ENCODE measurements around the gene GAK. TPM values are rescaled to one million over a fixed set of nuclear protein-coding genes. Genes with fewer than 3 reads are reported as not detected.
"Not testable (repeated sequence)": the region's sequence is repeated elsewhere in the genome, so short reads cannot be mapped to it uniquely, and the experiment has no call there.

Gene GAK
- total RNA-seq, 1 donor from 2014 or later = 86.9 TPM

- Histone ChIP-seq H2AFZ (ENCODE audit: low read depth, low read length) (no peak overlapping the region), H4K20me1 (ENCODE audit: insufficient read depth, low read length) (no peaks in the 10 kb centered on the region), H3K9me3 (ENCODE audit: insufficient read depth, low read depth, low read length) (no peaks in the 10 kb centered on the region), H3K36me3 (ENCODE audit: insufficient read depth, low read length) (no peaks in the 10 kb centered on the region), H3K4me1 (ENCODE audit: insufficient read depth, low read length) (no peaks in the 10 kb centered on the region), H3K27me3 (ENCODE audit: insufficient read depth, low read length) (peaks cover 12% of the 10 kb centered on the region), H3K79me2 (ENCODE audit: insufficient read depth, low read length) (no peaks in the 10 kb centered on the region), H3K27ac (ENCODE audit: low read depth, low read length) (no peak overlapping the region), H3K4me3 (ENCODE audit: insufficient read depth, low read depth, low read length) (no peak overlapping the region), H3K4me2 (ENCODE audit: low read length) (no peak overlapping the region), H3K9ac (ENCODE audit: low read length) (no peak overlapping the region)
- no peak overlapping the region for H3K4me3 Mint-ChIP-seq (ENCODE audit: unreplicated experiment)
- FAIRE-seq = no peak
- peaks cover 4% of the 10 kb centered on the region for H3K36me3 Mint-ChIP-seq (ENCODE audit: low read depth, unreplicated experiment)
- peaks cover 15% of the 10 kb centered on the region for H3K9me3 Mint-ChIP-seq (ENCODE audit: unreplicated experiment)
- H3K4me1 Mint-ChIP-seq (ENCODE audit: low read depth, unreplicated experiment) = no peaks in the 10 kb centered on the region
- TF ChIP-seq EZH2 (IDR thresholded peaks at IDR 0.05; ENCODE audit: insufficient read depth, low read length) = no peak
- TF ChIP-seq, protein P1, sequence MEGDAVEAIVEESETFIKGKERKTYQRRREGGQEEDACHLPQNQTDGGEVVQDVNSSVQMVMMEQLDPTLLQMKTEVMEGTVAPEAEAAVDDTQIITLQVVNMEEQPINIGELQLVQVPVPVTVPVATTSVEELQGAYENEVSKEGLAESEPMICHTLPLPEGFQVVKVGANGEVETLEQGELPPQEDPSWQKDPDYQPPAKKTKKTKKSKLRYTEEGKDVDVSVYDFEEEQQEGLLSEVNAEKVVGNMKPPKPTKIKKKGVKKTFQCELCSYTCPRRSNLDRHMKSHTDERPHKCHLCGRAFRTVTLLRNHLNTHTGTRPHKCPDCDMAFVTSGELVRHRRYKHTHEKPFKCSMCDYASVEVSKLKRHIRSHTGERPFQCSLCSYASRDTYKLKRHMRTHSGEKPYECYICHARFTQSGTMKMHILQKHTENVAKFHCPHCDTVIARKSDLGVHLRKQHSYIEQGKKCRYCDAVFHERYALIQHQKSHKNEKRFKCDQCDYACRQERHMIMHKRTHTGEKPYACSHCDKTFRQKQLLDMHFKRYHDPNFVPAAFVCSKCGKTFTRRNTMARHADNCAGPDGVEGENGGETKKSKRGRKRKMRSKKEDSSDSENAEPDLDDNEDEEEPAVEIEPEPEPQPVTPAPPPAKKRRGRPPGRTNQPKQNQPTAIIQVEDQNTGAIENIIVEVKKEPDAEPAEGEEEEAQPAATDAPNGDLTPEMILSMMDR (IDR thresholded peaks at IDR 0.05; ENCODE audit: insufficient read depth, low read depth, low read length) = no peak
- H3K27ac Mint-ChIP-seq (ENCODE audit: unreplicated experiment) = no peak overlapping the region
- DNase-seq (ENCODE audit: low read depth) = no peak
- peaks cover 46% of the 10 kb centered on the region for H3K27me3 Mint-ChIP-seq (ENCODE audit: low read depth, unreplicated experiment)
These were observed 124.3 kb downstream of the GAK start for GRCh38 chr4:807792-808191.

- H3K36me3 ChIP-seq (ENCODE audit: insufficient read depth, low read length); DNase-seq (ENCODE audit: low read depth); H2AFZ ChIP-seq (ENCODE audit: low read depth, low read length); FAIRE-seq; H3K4me3 Mint-ChIP-seq (ENCODE audit: unreplicated experiment); H3K9me3 ChIP-seq (ENCODE audit: insufficient read depth, low read depth, low read length); H3K9ac ChIP-seq (ENCODE audit: low read length); H3K36me3 Mint-ChIP-seq (ENCODE audit: low read depth, unreplicated experiment); H3K79me2 ChIP-seq (ENCODE audit: insufficient read depth, low read length); H3K27ac Mint-ChIP-seq (ENCODE audit: unreplicated experiment); H3K4me1 ChIP-seq (ENCODE audit: insufficient read depth, low read length); H3K27me3 ChIP-seq (ENCODE audit: insufficient read depth, low read length); H3K27ac ChIP-seq (ENCODE audit: low read depth, low read length); H3K4me1 Mint-ChIP-seq (ENCODE audit: low read depth, unreplicated experiment); H3K4me3 ChIP-seq (ENCODE audit: insufficient read depth, low read depth, low read length); H4K20me1 ChIP-seq (ENCODE audit: insufficient read depth, low read length); H3K4me2 ChIP-seq (ENCODE audit: low read length): not testable (repeated sequence)
- H3K27me3 Mint-ChIP-seq (ENCODE audit: low read depth, unreplicated experiment) = peaks cover 41% of the 10 kb centered on the region
- peaks cover 15% of the 10 kb centered on the region for H3K9me3 Mint-ChIP-seq (ENCODE audit: unreplicated experiment)
These were observed 125.1 kb downstream of the GAK start for GRCh38 chr4:806979-807378.

DNA sequence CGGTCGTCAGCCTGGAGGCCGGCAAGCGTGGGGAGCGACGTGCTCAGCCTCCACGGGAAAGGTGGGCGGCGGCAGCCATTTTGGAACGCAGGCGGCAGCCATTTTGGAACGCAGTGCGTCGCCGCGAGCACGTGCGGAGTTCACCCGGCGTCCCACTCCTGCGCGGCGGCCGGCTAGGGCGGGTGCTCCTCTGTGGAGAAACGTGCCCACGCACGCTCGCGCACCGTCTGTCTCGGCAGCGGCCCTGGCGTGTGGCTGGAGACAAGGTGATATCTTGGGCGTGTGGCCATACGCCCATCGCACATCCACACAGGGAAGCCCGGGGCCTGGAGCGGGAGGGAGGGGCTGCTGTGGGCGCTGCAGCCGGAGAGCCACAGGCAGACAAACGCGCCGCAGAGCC lies 127.3 kb downstream of the GAK start:
- FAIRE-seq = no peak
- peaks cover 8% of the 10 kb centered on the region for H3K9me3 Mint-ChIP-seq (ENCODE audit: unreplicated experiment)
- DNase-seq (ENCODE audit: low read depth) = no peak
- Histone ChIP-seq H3K4me1 (ENCODE audit: insufficient read depth, low read length) (no peaks in the 10 kb centered on the region), H3K79me2 (ENCODE audit: insufficient read depth, low read length) (no peaks in the 10 kb centered on the region), H3K4me3 (ENCODE audit: insufficient read depth, low read depth, low read length) (no peak overlapping the region), H3K27ac (ENCODE audit: low read depth, low read length) (no peak overlapping the region), H3K9me3 (ENCODE audit: insufficient read depth, low read depth, low read length) (peaks cover 7% of the 10 kb centered on the region), H3K9ac (ENCODE audit: low read length) (no peak overlapping the region), H4K20me1 (ENCODE audit: insufficient read depth, low read length) (no peaks in the 10 kb centered on the region), H2AFZ (ENCODE audit: low read depth, low read length) (no peak overlapping the region), H3K36me3 (ENCODE audit: insufficient read depth, low read length) (no peaks in the 10 kb centered on the region), H3K27me3 (ENCODE audit: insufficient read depth, low read length) (peaks cover 10% of the 10 kb centered on the region), H3K4me2 (ENCODE audit: low read length) (no peak overlapping the region)
- H3K27ac Mint-ChIP-seq (ENCODE audit: unreplicated experiment) = no peak overlapping the region
- H3K27me3 Mint-ChIP-seq (ENCODE audit: low read depth, unreplicated experiment) = peaks cover 35% of the 10 kb centered on the region
- no peaks in the 10 kb centered on the region for H3K4me1 Mint-ChIP-seq (ENCODE audit: low read depth, unreplicated experiment)
- H3K4me3 Mint-ChIP-seq (ENCODE audit: unreplicated experiment) = no peak overlapping the region
- no peak for TF ChIP-seq EZH2 (IDR thresholded peaks at IDR 0.05; ENCODE audit: insufficient read depth, low read length)
- TF ChIP-seq, protein P1 (IDR thresholded peaks at IDR 0.05; ENCODE audit: insufficient read depth, low read depth, low read length) = no peak
- H3K36me3 Mint-ChIP-seq (ENCODE audit: low read depth, unreplicated experiment) = peaks cover 3% of the 10 kb centered on the region

Measured in astrocyte (in vitro differentiated cells and primary cell).